GM12878 (cell line): Measurements from ENCODE around the gene MYMK. TPM values are rescaled to one million over a fixed set of nuclear protein-coding genes. Genes with fewer than 3 reads are reported as not detected.

ENCODE experiments used
- ATAC-seq: fragments of 200-7000 bp; cut with Tn5 transposase; 3 replicates; pipeline ENCODE4 v1.9.1; 2020; ENCODE audit warnings: mild to moderate bottlenecking, moderate library complexity
- BruUV-seq: library from RNA; stranded (reverse); fragments of 400-500 nt; replicated peaks from 2 replicates; lab custom pipeline; 2021; lab: Mats Ljungman, UMichigan
- CTCF ChIA-PET: fragments of 300-600 bp; sonication (Branson Sonifier 250); formaldehyde crosslinking; extraction: SDS; loops from one replicate; lab custom pipeline; 2021; ENCODE audit warnings: inconsistent platforms; lab: Yijun Ruan, JAX
- POLR2A ChIA-PET: fragments of 350-600 bp; formaldehyde crosslinking; extraction: SDS; loops from one replicate; lab custom pipeline; 2021; ENCODE audit warnings: inconsistent platforms; lab: Charles Lee
- RAD21 ChIA-PET: fragments of 300-600 bp; sonication (Branson Sonifier 250); formaldehyde crosslinking; loops from one replicate; lab custom pipeline; 2023; ENCODE audit warnings: antibody characterized with exemption; ENCODE audit not compliant: unreplicated experiment; lab: Charles Lee
- SMC1A ChIA-PET: fragments of 300-600 bp; sonication (Branson Sonifier 250); formaldehyde crosslinking; loops from one replicate; lab custom pipeline; 2023; ENCODE audit not compliant: unreplicated experiment, uncharacterized antibody; lab: Charles Lee
- DNase-seq: peaks from one replicate; pipeline ENCODE4 v3.0.0-alpha.2; 2011; ENCODE audit warnings: low read depth, low spot score
- FAIRE-seq: peaks from 3 replicates; lab custom pipeline; 2011; peaks lifted over from hg19 to GRCh38; lab: Jason Lieb, UNC
- H2AFZ ChIP-seq: 2 replicates; pipeline ENCODE4 v1.6.0; 2011; ENCODE audit warnings: low read depth, low read length, control low read depth; ENCODE audit not compliant: control insufficient read depth
- H3K27ac ChIP-seq: 2 replicates; pipeline ENCODE4 v1.5.1; 2011; ENCODE audit warnings: control low read depth; ENCODE audit not compliant: control insufficient read depth, insufficient read depth
- H3K27me3 ChIP-seq, 2 experiments: replicated peaks in 1 of 2; 2 replicates each; pipeline versions ENCODE4 v1.6.0 to v1.6.1; 2011; ENCODE audit warnings: low read length in 1 of 2; ENCODE audit not compliant: control insufficient read depth in 2 of 2, insufficient read depth in 2 of 2
- H3K36me3 ChIP-seq, 2 experiments: 2 replicates each; pipeline ENCODE4 v1.5.1; 2011; ENCODE audit warnings: low read length in 1 of 2; ENCODE audit not compliant: control insufficient read depth in 2 of 2, insufficient read depth in 2 of 2
- H3K4me1 ChIP-seq: 2 replicates; pipeline ENCODE4 v1.6.1; 2011; ENCODE audit warnings: mild to moderate bottlenecking, low read length, moderate library complexity, mixed read lengths; ENCODE audit not compliant: control insufficient read depth, insufficient read depth
- H3K4me2 ChIP-seq: 2 replicates; pipeline ENCODE4 v1.6.0; 2011; ENCODE audit warnings: control low read depth; ENCODE audit not compliant: control insufficient read depth, insufficient read depth
- H3K4me3 ChIP-seq: fragments of 200-600 bp; sonication (generic); 2 replicates; pipeline ENCODE4 v1.5.1; 2016
- H3K79me2 ChIP-seq: 2 replicates; pipeline ENCODE4 v1.6.0; 2011; ENCODE audit warnings: low read length; ENCODE audit not compliant: control insufficient read depth, insufficient read depth
- H3K9ac ChIP-seq: 2 replicates; pipeline ENCODE4 v1.8.0; 2011; ENCODE audit warnings: low read length, control low read depth, mixed read lengths; ENCODE audit not compliant: control insufficient read depth, insufficient read depth
- H3K9me3 ChIP-seq: replicated peaks from 3 replicates; pipeline ENCODE4 v1.5.1; 2011; ENCODE audit warnings: mild to moderate bottlenecking, low read length; ENCODE audit not compliant: control insufficient read depth, insufficient read depth
- H4K20me1 ChIP-seq: 2 replicates; pipeline ENCODE4 v1.6.0; 2011; ENCODE audit not compliant: control insufficient read depth, insufficient read depth
- CREM ChIP-seq: IDR thresholded peaks from 2 replicates; pipeline ENCODE4 v1.6.1; 2014; ENCODE audit warnings: antibody characterized with exemption, low read depth
- IRF5 ChIP-seq: fragments of 450-650 bp; IDR thresholded peaks from 2 replicates; pipeline ENCODE4 v1.6.1; 2017; ENCODE audit warnings: borderline replicate concordance
- WGBS: methylation state at CpG from one replicate; pipeline ENCODE4 v1.1.6; 2016; ENCODE audit warnings: low lambda C conversion rate; ENCODE audit not compliant: insufficient replicate concordance, insufficient coverage; ENCODE audit errors: missing lambda C conversion rate; 5-methylcytosine and 5-hydroxymethylcytosine counted together
- in situ Hi-C: fragments of 300-500 bp; cut with MboI; formaldehyde crosslinking; loops from 9 replicates; pipeline ENCODE4 v1.14.3; 2018; ENCODE audit warnings: mixed read lengths
- intact Hi-C: fragments of 100-400 bp; cut with micrococcal nuclease; formaldehyde crosslinking; loops from one replicate; pipeline ENCODE4 v1.14.2; 2022; ENCODE audit not compliant: unreplicated experiment
- polyA plus RNA-seq, 11 experiments: library from polyadenylated mRNA; depleted of rRNA in 4 of 11; unstranded in 6 of 11; stranded (reverse) in 5 of 11; fragments of >200 nt; fragmentation: Nextera tagmentation in 4 of 11; fragmentation: Illumina TruSeq in 1 of 11; extraction: Ambion mirVana in 4 of 11; extraction: Trizol in 1 of 11; gene quantifications; 1 replicate in 1 of 11; 2 replicates in 10 of 11; pipeline versions ENCODE4 v1.2.1 to v1.2.3, GENCODE V29; 2011 to 2016; ENCODE audit warnings: inconsistent platforms in 2 of 11, missing spikeins in 2 of 11, low read depth in 1 of 11
- total RNA-seq, 4 experiments: library from RNA; depleted of rRNA in 3 of 4; stranded (reverse); fragments of >200 nt in 3 of 4; fragmentation: Illumina TruSeq in 1 of 4; extraction: Trizol in 1 of 4; gene quantifications; 2 replicates each; pipeline versions ENCODE4 v1.2.1 to v1.2.3, GENCODE V29; 2013 to 2021

Gene MYMK
- total and polyA plus RNA-seq, 10 of the 15 experiments (the other 5 are each of a cell fraction or from before 2014, with no cell fraction given): not detected

DNA sequence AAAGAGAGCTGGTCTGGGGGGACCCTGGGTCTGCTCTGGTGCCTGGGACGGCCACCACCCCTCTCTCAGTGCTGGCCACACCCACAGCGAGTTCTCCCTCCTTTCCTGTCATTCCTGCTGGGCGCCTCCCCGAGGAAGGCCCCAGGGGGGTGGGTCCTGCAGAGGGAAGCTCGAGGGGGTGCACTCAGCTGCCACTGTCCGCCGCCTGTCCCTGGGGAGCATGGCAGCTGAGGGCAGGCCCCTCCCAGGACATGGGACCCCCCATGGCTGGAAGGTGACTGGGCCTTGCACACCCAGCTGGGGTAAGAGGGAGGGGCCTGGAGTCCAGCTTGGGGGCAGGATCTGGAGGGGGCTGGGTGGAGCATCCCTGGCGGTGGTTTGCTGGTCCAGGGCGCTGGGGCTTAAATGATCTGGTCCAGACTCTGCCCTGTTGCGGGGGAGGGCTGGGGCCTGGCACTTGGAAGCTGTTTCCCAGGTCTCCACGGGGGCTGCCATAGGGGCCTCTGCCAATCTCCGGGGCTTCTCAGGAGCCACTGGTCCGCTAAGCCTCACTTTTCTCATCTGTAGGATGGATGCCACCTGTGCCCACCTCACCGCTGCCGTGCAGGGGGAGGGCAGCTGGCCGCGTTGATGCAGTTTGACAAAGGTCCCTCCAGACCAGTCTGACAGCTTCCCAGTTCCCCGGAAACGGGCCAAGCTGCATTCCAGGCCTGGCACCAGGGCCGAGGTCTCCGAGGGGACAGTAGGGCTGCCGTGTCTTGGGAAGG, 39.9 kb downstream of the MYMK start (continued):
- no peak for TF ChIP-seq IRF5

DNA sequence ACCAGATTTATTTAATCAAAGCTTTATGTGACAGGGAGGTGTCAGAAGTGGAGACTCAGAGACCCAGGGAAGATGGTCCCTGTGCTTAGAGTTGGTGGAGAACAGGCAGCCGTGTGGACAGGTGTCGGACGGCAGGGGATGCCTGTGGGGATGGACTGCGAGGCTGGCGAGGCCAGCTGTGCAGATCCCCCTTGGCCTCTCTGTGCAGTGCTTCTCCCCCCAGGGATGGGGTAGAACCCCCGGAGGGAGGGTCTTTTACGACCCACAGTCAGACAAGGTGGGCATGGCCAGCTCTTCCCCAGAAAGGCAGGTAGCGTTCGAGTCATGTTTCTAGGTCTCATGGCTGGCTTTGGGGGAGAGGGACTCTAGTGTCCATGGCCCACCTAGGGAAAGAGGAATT, 41.1 kb downstream of the MYMK start:
- DNase-seq (no peak), ATAC-seq (no peak), FAIRE-seq (no peak)
- Histone ChIP-seq H4K20me1 (no peaks in the 10 kb centered on the region), H2AFZ (no peak overlapping the region), H3K9ac (no peak overlapping the region), H3K4me3 (no peak overlapping the region), H3K4me1 (peaks cover 3% of the 10 kb centered on the region), H3K27me3 (no peaks in the 10 kb centered on the region; a peak in 1 of 4 replicates), H3K9me3 (no peaks in the 10 kb centered on the region; the same call in 2 of the 3 replicates), H3K27ac (no peak overlapping the region), H3K36me3 (no peaks in the 10 kb centered on the region), H3K4me2 (no peak overlapping the region), H3K79me2 (peaks cover 3% of the 10 kb centered on the region)
- WGBS: 68% methylated on average over 9 of the region's 9 CpGs
- no TSS peak for BruUV-seq
- in situ Hi-C loops: loop anchor here (5.0 kb wide), 1 partner anchor 76 kb away; no protein-coding TSS in a partner anchor
- TF ChIP-seq CREM: no peak
- intact Hi-C loops: loop anchor here (10.0 kb wide), 1 partner anchor 459 kb away; no protein-coding TSS in a partner anchor
- SMC1A ChIA-PET: no interaction called here
- RAD21 ChIA-PET: no interaction called here
- POLR2A ChIA-PET: no interaction called here
- CTCF ChIA-PET: interaction anchor here (0.6 to 7.7 kb wide), 3 partner anchors 46 to 296 kb away, joined by 3 to 61 read pairs (median 4); no protein-coding TSS in a partner anchor
